HG03460 (cell line): ENCODE results near the gene CASP4.
"Not testable (repeated sequence)": the region's sequence is repeated elsewhere in the genome, so short reads cannot be mapped to it uniquely, and the experiment has no call there.

Source experiments
- ATAC-seq: cut with Tn5 transposase; IDR thresholded peaks from one replicate; pipeline ENCODE4 v1.9.1; 2021; ENCODE audit not compliant: unreplicated experiment

CASP4 gene

DNA sequence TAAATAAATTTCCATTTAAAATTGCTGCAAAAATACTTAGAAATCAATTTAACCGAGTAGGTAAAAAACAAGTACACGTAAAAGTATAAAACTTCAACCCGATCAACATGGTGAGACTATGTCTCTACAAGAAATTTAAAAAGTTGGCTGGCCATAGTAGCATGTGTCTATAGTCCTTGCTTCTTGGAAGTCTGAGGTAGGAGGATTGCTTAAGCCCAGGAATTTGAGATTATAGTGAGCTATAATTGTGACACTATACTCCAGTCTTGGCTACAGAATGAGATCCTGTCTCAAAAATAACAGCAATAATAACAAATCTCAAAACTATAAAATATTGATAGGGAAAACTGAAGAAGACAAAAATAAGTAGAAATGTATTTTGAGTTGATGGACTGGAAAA is 11.1 kb downstream of the CASP4 start:
- no peak for ATAC-seq

DNA sequence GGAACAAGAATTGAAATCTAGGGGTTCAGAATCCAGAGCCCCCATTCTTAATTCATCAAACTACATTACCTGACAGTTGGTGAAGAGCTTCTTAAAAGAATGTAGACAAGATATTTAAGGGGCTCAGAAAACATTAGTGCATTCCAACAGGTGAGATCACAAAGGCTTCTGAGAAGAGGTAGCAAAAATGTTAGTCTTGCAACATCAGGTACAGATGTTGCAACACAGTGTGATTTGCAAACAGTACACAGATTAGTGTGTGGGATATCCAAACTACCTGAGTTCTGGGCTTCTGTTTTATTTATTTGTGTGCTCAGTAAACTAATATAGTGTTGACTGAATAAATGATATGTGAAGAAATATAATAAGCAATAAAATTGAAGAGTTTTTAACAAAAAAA is 11.8 kb downstream of the CASP4 start:
- no peak for ATAC-seq

GRCh38 chr11:104946907-104947306 is 21.5 kb downstream of the CASP4 start:
- ATAC-seq, result peak; percentile 97

- ATAC-seq, result no peak
Observed at GRCh38 chr11:104944076-104944475, 24.3 kb downstream of the CASP4 start.

- ATAC-seq, result no peak
Observed at GRCh38 chr11:104943561-104943960, 24.8 kb downstream of the CASP4 start.

DNA sequence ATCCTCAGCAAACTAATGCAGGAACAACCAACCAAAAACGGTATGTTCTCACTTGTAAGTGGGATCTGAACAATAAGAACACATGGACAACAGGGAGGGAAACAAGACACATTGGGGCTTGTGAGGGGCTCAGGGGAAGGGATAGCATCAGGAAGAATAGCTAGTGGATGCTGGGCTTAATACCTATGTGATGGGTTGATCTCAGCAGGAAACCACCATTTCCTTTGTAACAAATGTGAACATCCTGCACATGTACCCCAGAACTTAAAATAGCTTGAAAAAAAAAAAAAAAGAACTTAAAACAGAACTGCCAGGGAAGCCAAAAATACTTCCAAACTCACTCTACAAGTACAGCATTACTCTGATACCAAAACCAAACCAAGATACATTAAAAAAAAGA is 33.8 kb downstream of the CASP4 start:
- ATAC-seq, result no peak

- ATAC-seq, result not testable (repeated sequence)
Observed at GRCh38 chr11:104934073-104934472, 34.3 kb downstream of the CASP4 start.

GRCh38 chr11:104928811-104929210 is 39.6 kb downstream of the CASP4 start:
- ATAC-seq, result no peak

GRCh38 chr11:104926771-104927611 is 41.4 kb downstream of the CASP4 start:
- no peak for ATAC-seq

DNA sequence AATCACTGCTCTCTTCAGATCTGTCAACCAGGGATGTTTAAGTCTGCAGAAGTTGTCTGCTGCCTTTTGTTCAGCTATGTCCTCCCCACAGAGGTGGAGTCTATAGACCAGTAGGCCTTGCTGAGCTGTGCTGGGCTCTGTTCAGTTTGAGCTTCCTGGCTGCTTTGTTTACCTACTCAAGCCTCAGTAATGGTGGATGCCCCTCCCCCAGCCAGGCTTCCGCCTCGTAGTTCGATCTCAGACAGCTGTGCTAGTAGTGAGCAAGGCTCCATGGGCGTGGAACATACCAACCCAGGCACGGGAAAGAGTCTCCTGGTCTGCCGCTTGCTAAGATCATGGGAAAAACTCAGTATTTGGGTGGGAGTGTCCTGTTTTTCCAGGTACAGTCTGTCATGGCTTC is 42.5 kb downstream of the CASP4 start:
- ATAC-seq, result no peak

- ATAC-seq, result no peak
Observed at GRCh38 chr11:104918113-104918824, 50.1 kb downstream of the CASP4 start.

- ATAC-seq, result no peak
Observed at GRCh38 chr11:104917271-104918112, 50.9 kb downstream of the CASP4 start.

GRCh38 chr11:104916442-104916841 is 51.9 kb downstream of the CASP4 start:
- ATAC-seq, result no peak

GRCh38 chr11:104912102-104912501 is 56.3 kb downstream of the CASP4 start:
- no peak for ATAC-seq

GRCh38 chr11:104908186-104908531 is 60.2 kb downstream of the CASP4 start:
- ATAC-seq, result peak; percentile 6

GRCh38 chr11:104907521-104908185 is 60.7 kb downstream of the CASP4 start:
- peak; percentile 96 for ATAC-seq

- no peak for ATAC-seq
Observed at GRCh38 chr11:104905271-104905670, 63.1 kb downstream of the CASP4 start.

DNA sequence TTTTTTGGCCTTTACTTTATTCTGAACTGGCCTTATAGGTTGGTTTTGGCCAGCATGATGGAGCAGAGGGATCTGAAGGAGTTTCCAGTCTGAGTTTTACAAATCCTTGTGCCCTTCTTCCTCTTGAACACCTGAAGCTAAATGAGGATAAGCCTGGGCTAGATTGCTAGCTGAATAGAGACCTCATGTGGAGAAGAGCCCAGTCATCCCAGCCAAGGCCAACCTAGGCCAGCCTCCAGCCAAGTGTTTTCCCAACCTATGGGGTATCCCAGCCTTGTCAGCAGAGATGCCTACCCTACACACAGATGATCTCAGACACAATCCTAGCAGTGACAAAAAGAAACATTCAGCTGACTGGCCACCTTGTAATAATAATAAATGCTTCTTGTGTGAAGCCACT is 69.1 kb downstream of the CASP4 start:
- ATAC-seq, result no peak

DNA sequence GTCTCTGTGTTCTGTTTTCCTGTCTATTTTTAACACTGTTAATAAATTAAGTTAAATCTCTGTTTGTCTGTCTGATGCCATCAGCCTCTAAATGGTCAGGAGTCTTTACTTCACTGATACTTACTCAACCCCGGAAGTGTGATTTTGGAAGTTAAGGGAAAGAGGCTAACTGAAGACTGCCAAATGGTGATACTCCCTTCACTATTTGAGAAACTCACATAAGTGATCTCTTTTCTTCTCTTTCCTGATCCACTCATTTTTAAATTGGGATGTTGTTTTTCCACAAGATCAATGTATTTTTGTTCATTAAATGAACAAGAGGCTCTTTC is 69.7 kb downstream of the CASP4 start:
- no peak for ATAC-seq

DNA sequence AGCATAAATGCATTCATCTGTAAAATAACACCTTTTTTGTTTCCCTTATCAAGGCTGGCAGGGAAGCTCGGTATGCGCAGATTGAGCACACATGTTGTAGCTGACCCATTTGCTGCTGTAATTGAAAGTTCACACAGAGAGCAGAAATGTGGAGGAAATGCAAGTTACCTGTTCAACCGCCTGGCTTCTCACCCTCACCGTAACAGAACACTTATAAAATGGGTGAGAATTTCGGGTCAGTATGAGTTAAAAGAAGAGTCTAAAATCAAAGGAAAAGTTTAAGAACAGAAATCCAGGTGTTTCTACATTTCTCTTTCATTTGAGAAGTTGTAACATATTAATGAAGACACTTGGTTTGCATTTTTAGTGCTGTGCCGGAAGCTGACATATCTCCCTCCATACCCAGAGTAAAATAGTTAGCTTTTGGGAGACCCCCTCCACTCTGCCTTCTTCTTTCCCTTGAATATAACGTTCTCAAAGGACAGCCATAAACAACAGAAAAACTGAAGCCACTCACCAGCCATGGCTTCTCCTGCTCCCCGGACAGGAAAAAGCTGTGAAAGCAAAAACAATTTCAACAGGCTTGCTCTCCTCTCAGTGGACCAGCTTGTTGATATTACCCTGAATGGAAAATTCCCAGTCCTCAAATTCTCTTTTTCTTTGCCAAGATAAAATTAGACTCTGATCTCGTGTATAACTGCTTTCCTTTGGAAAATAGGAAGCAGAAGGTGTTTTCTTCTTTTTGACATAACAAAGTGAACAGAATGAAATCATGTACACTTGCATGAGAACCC is 70.3 kb downstream of the CASP4 start, which contains the start of gene CASP12:
Gene CASP12 (minus strand): TSS at position 570 of the 794 bp plus-strand sequence.
- peak; percentile 78 for ATAC-seq
